Measurements from ENCODE around the gene TMEM203.
A peak's percentile ranks its signal among the peaks of the same experiment; 100 is the strongest.

TMEM203 gene

GRCh38 chr9:137211532-137211931 is 6.1 kb upstream of the TMEM203 start:
- H3K9ac ChIP-seq (ENCODE audit: low read depth, low read length), result no peak overlapping the region
- peaks cover 36% of the 10 kb centered on the region for H3K36me3 ChIP-seq (ENCODE audit: insufficient read depth, low read length)
- WGBS, result 92% methylated on average over 13 of the region's 13 CpGs
- H3K9me3 ChIP-seq (ENCODE audit: insufficient read depth, low read depth, low read length), result no peaks in the 10 kb centered on the region
- H3K4me3 ChIP-seq (ENCODE audit: low read length), result no peak overlapping the region
- no peaks in the 10 kb centered on the region for H3K27me3 ChIP-seq (ENCODE audit: insufficient read depth, low read length)
- no peak overlapping the region for H3K27ac ChIP-seq (ENCODE audit: low read depth, low read length)
- H3K4me1 ChIP-seq (ENCODE audit: insufficient read depth, low read length), result peaks cover 2% of the 10 kb centered on the region; the same call in 1 of the 2 replicates

- WGBS, result 91% methylated on average over 7 of the region's 7 CpGs
- Histone ChIP-seq H3K4me3 (ENCODE audit: low read length) (peak overlapping the region; percentile 92), H3K4me1 (ENCODE audit: insufficient read depth, low read length) (peaks cover 11% of the 10 kb centered on the region; the same call in 1 of the 2 replicates), H3K36me3 (ENCODE audit: insufficient read depth, low read length) (peaks cover 13% of the 10 kb centered on the region), H3K9ac (ENCODE audit: low read depth, low read length) (peak overlapping the region; percentile 91), H3K27me3 (ENCODE audit: insufficient read depth, low read length) (no peaks in the 10 kb centered on the region), H3K9me3 (ENCODE audit: insufficient read depth, low read depth, low read length) (no peaks in the 10 kb centered on the region), H3K27ac (ENCODE audit: low read depth, low read length) (no peak overlapping the region)
These were observed 1.2 kb upstream of the TMEM203 start for GRCh38 chr9:137206602-137207001.

GRCh38 chr9:137204731-137205125 is 720 bp downstream of the TMEM203 start:
- H3K9me3 ChIP-seq (ENCODE audit: insufficient read depth, low read depth, low read length), result no peaks in the 10 kb centered on the region
- H3K27ac ChIP-seq (ENCODE audit: low read depth, low read length), result no peak overlapping the region; the same call in 1 of the 2 replicates
- peak overlapping the region; percentile 92 for H3K4me3 ChIP-seq (ENCODE audit: low read length)
- peaks cover 11% of the 10 kb centered on the region; the same call in 1 of the 2 replicates for H3K4me1 ChIP-seq (ENCODE audit: insufficient read depth, low read length)
- peak overlapping the region; percentile 91 for H3K9ac ChIP-seq (ENCODE audit: low read depth, low read length)
- peaks cover 13% of the 10 kb centered on the region for H3K36me3 ChIP-seq (ENCODE audit: insufficient read depth, low read length)
- no peaks in the 10 kb centered on the region for H3K27me3 ChIP-seq (ENCODE audit: insufficient read depth, low read length)
- WGBS, result 30% methylated on average over 21 of the region's 21 CpGs

GRCh38 chr9:137202966-137203365 is 2.5 kb downstream of the TMEM203 start:
- H3K27me3 ChIP-seq (ENCODE audit: insufficient read depth, low read length), result no peaks in the 10 kb centered on the region
- no peak overlapping the region for H3K9ac ChIP-seq (ENCODE audit: low read depth, low read length)
- no peaks in the 10 kb centered on the region for H3K9me3 ChIP-seq (ENCODE audit: insufficient read depth, low read depth, low read length)
- no peak overlapping the region for H3K4me3 ChIP-seq (ENCODE audit: low read length)
- 95% methylated on average over 8 of the region's 8 CpGs for WGBS
- peaks cover 11% of the 10 kb centered on the region; the same call in 1 of the 2 replicates for H3K4me1 ChIP-seq (ENCODE audit: insufficient read depth, low read length)
- 0 out of 2 replicates have a peak, but pooled peaks cover 5% of the 10 kb centered on the region for H3K36me3 ChIP-seq (ENCODE audit: insufficient read depth, low read length)
- H3K27ac ChIP-seq (ENCODE audit: low read depth, low read length), result no peak overlapping the region

GRCh38 chr9:137201205-137201868 is 4.1 kb downstream of the TMEM203 start:
- Histone ChIP-seq H3K27me3 (ENCODE audit: insufficient read depth, low read length) (no peaks in the 10 kb centered on the region), H3K4me1 (ENCODE audit: insufficient read depth, low read length) (peaks cover 7% of the 10 kb centered on the region; the same call in 1 of the 2 replicates), H3K36me3 (ENCODE audit: insufficient read depth, low read length) (no peaks in the 10 kb centered on the region), H3K9ac (ENCODE audit: low read depth, low read length) (peak overlapping the region; percentile 75), H3K4me3 (ENCODE audit: low read length) (peak overlapping the region; percentile 69), H3K27ac (ENCODE audit: low read depth, low read length) (peak overlapping the region; percentile 69), H3K9me3 (ENCODE audit: insufficient read depth, low read depth, low read length) (no peaks in the 10 kb centered on the region)
- 16% methylated on average over 23 of the region's 23 CpGs for WGBS

GRCh38 chr9:137200311-137201204 is 4.9 kb downstream of the TMEM203 start, which contains the start of gene TPRN:
Gene TPRN (minus strand): TSS chr9:137200741. CDS start chr9:137200711, 30 bp downstream.
- peaks cover 6% of the 10 kb centered on the region; the same call in 1 of the 2 replicates for H3K4me1 ChIP-seq (ENCODE audit: insufficient read depth, low read length)
- under 1% methylated on average over 118 of the region's 118 CpGs for WGBS

GRCh38 chr9:137199411-137200121 is 5.9 kb downstream of the TMEM203 start:
- Histone ChIP-seq H3K4me3 (ENCODE audit: low read length) (peak overlapping the region; percentile 47), H3K4me1 (ENCODE audit: insufficient read depth, low read length) (peaks cover 8% of the 10 kb centered on the region; the same call in 1 of the 2 replicates)
- WGBS, result 17% methylated on average over 51 of the region's 51 CpGs

More at GRCh38 chr9:137200311-137201204, 4.9 kb downstream of the TMEM203 start, which contains the start of gene TPRN:
- Histone ChIP-seq H3K27ac (ENCODE audit: low read depth, low read length) (peak within 1 kb of the TSS; percentile 69), H3K27me3 (ENCODE audit: insufficient read depth, low read length) (no peaks in the 10 kb centered on the region), H3K36me3 (ENCODE audit: insufficient read depth, low read length) (no peaks in the 10 kb centered on the region), H3K9me3 (ENCODE audit: insufficient read depth, low read depth, low read length) (no peaks in the 10 kb centered on the region), H3K9ac (ENCODE audit: low read depth, low read length) (peak within 1 kb of the TSS; percentile 75), H3K4me3 (ENCODE audit: low read length) (peak within 1 kb of the TSS; percentile 69)

GRCh38 chr9:137198902-137199283 is 6.6 kb downstream of the TMEM203 start:
- H3K4me1 ChIP-seq (ENCODE audit: insufficient read depth, low read length), result peaks cover 5% of the 10 kb centered on the region; the same call in 1 of the 2 replicates
- H3K27ac ChIP-seq (ENCODE audit: low read depth, low read length), result no peak overlapping the region
- 77% methylated on average over 11 of the region's 11 CpGs for WGBS
- H3K4me3 ChIP-seq (ENCODE audit: low read length), result peak overlapping the region; percentile 47
- H3K9me3 ChIP-seq (ENCODE audit: insufficient read depth, low read depth, low read length), result no peaks in the 10 kb centered on the region
- H3K9ac ChIP-seq (ENCODE audit: low read depth, low read length), result no peak overlapping the region
- no peaks in the 10 kb centered on the region for H3K27me3 ChIP-seq (ENCODE audit: insufficient read depth, low read length)
- no peaks in the 10 kb centered on the region for H3K36me3 ChIP-seq (ENCODE audit: insufficient read depth, low read length)

More at GRCh38 chr9:137199411-137200121, 5.9 kb downstream of the TMEM203 start:
- no peaks in the 10 kb centered on the region for H3K36me3 ChIP-seq (ENCODE audit: insufficient read depth, low read length)
- 0 out of 2 replicates have a peak overlapping the region, but pooled peaks have one; percentile 20 for H3K9ac ChIP-seq (ENCODE audit: low read depth, low read length)
- no peaks in the 10 kb centered on the region for H3K9me3 ChIP-seq (ENCODE audit: insufficient read depth, low read depth, low read length)
- H3K27ac ChIP-seq (ENCODE audit: low read depth, low read length), result no peak overlapping the region
- H3K27me3 ChIP-seq (ENCODE audit: insufficient read depth, low read length), result no peaks in the 10 kb centered on the region

GRCh38 chr9:137198051-137198901 is 7.2 kb downstream of the TMEM203 start:
- peaks cover 5% of the 10 kb centered on the region; the same call in 1 of the 2 replicates for H3K4me1 ChIP-seq (ENCODE audit: insufficient read depth, low read length)
- H3K9me3 ChIP-seq (ENCODE audit: insufficient read depth, low read depth, low read length), result no peaks in the 10 kb centered on the region
- 0 out of 2 replicates have a peak overlapping the region, but pooled peaks have one; percentile 19 for H3K9ac ChIP-seq (ENCODE audit: low read depth, low read length)
- no peaks in the 10 kb centered on the region for H3K27me3 ChIP-seq (ENCODE audit: insufficient read depth, low read length)
- H3K36me3 ChIP-seq (ENCODE audit: insufficient read depth, low read length), result no peaks in the 10 kb centered on the region
- no peak overlapping the region for H3K27ac ChIP-seq (ENCODE audit: low read depth, low read length)
- 91% methylated on average over 19 of the region's 19 CpGs for WGBS
- H3K4me3 ChIP-seq (ENCODE audit: low read length), result peak overlapping the region; percentile 47; the same call in 1 of the 2 replicates

All from HUES64 (cell line).